Epithelial cell of esophagus (primary cell): ENCODE data around the gene ZFHX3.

Source experiments
- DNase-seq: peaks from one replicate; pipeline ENCODE4 v3.0.0; 2010; ENCODE audit warnings: low read depth
- H3K4me3 ChIP-seq: 2 replicates; pipeline ENCODE4 v1.5.1; 2011; ENCODE audit warnings: mild to moderate bottlenecking, low read length, control low read depth
- TF ChIP-seq, protein P1 (sequence below): IDR thresholded peaks from 2 replicates; pipeline ENCODE4 v1.5.1; 2011; ENCODE audit warnings: low read depth, mild to moderate bottlenecking, low read length, control low read depth, inconsistent platforms; ENCODE audit not compliant: insufficient read depth; ENCODE audit errors: missing control alignments

ZFHX3 gene

DNA sequence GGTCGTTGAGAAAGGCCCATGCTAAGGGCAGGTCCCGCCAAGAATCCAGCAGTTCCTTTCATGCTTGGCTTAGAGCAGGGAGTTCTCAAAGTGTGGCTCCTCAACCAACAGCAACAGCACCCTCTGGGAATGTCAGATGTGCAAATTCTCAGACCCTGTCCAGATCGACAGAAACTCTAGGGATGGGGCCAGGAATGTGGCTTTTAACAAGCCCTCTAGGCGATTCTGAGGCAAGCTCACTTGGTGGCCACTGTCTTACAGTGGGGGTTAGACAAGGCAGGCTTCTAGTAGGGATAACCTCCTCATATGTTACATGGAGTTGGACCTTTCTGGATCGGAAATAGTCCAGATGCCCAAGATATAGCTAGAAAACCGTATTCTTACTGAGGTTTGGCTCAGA is 144.8 kb downstream of the ZFHX3 start:
- H3K4me3 ChIP-seq: no peak overlapping the region
- no peak for DNase-seq
- TF ChIP-seq, protein P1, sequence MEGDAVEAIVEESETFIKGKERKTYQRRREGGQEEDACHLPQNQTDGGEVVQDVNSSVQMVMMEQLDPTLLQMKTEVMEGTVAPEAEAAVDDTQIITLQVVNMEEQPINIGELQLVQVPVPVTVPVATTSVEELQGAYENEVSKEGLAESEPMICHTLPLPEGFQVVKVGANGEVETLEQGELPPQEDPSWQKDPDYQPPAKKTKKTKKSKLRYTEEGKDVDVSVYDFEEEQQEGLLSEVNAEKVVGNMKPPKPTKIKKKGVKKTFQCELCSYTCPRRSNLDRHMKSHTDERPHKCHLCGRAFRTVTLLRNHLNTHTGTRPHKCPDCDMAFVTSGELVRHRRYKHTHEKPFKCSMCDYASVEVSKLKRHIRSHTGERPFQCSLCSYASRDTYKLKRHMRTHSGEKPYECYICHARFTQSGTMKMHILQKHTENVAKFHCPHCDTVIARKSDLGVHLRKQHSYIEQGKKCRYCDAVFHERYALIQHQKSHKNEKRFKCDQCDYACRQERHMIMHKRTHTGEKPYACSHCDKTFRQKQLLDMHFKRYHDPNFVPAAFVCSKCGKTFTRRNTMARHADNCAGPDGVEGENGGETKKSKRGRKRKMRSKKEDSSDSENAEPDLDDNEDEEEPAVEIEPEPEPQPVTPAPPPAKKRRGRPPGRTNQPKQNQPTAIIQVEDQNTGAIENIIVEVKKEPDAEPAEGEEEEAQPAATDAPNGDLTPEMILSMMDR: no peak

DNA sequence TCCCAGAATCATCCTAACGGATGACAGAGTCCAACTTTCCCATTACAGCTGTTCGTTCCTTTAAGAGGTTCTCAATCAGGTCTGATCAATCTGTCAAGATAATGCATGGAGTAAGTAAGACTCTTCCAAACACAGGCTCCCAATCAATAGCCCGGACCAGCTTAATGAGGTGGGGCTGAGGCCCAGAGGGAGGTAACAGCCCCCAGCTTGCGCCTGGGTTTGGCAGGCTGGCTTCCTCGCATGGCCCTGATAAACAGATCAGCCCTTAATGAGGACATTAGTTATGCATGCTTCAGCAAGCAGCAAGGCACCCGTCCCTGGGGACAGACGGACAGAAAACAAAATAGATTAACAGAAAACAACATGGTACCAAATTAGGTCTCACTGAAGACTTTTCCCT is 145.7 kb downstream of the ZFHX3 start:
- TF ChIP-seq, protein P1: no peak
- no peak overlapping the region for H3K4me3 ChIP-seq
- DNase-seq: no peak

DNA sequence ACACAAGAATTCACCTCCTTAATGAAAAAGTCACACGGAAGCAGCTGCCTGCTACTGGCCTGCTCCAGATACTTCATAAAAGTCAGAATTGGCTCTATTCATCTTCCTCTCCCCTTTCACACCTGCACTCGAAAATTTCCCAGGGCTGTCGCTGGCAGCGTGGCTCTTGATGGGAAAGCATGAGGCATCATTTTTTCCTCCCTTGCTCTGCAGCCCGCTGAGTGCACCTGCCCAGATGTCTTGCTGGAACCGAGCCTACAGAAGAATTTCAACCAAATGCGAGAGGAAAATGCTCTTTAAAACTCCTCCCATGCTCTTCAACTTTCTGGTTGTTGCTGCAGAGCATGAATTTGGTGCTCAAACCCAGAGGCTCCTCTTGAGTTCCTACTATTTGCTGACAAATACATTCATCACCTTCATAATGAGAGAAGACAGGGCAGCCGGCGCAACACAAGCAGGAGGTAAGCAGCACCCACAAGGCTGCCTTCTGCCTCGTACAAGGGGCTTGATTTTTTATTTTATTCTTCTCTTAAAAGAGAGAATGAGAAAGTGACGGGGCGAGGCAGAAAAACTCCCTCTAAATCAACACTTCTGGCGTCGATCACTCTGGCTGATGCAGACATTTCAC is 146.8 kb downstream of the ZFHX3 start:
- no peak for DNase-seq
- TF ChIP-seq, protein P1: no peak

DNA sequence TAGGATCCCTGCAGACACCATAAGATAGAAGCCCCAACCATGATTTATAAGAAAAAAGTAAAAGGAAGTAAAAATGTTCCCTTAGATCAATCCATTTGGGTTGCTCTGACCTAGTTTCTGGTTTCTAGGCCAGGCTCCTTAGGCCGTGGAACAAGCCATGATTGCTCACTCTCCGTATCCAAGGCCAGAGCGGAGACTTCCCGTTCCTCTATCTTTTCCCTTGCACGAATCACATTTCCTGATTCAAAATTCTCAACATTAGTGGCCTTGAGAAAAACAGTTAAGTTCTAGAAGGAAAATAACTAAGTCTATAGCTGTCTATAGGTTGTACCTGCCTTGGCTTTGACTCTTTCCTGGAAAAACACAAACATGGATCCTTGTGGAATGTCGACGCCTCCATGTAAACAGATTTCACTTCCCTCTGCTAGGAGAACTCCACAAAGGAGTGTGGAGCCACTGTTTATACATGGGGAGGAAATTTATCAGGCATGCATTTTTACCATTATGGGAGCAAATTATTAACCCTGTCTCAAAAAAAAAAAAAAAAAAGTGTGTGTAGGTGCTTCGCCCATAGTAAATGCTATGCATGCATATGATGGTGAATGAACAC is 149.6 kb downstream of the ZFHX3 start:
- TF ChIP-seq, protein P1: no peak
- no peak overlapping the region for H3K4me3 ChIP-seq
- no peak for DNase-seq

More for the DNA sequence above, 146.8 kb downstream of the ZFHX3 start:
- no peak overlapping the region for H3K4me3 ChIP-seq

DNA sequence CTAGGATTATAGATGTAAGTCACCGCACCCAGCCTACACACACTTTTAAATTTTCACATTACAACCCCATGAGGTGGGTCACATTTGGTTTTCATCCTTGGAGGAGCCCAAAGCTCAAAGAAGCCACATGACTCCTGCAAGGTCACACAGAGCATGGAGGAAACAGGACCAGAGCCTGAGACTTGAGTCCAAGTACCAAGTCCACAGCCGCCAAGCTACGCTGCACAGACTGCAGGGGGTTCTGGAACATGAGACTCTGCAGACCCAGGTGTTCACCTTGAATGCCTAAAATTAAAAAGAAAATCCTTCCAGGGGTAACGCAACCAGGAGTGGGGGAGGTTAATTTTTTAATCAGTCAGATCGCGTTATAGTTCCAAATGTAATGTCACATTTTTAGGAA is 150.2 kb downstream of the ZFHX3 start:
- TF ChIP-seq, protein P1: no peak
- H3K4me3 ChIP-seq: no peak overlapping the region
- DNase-seq: no peak

DNA sequence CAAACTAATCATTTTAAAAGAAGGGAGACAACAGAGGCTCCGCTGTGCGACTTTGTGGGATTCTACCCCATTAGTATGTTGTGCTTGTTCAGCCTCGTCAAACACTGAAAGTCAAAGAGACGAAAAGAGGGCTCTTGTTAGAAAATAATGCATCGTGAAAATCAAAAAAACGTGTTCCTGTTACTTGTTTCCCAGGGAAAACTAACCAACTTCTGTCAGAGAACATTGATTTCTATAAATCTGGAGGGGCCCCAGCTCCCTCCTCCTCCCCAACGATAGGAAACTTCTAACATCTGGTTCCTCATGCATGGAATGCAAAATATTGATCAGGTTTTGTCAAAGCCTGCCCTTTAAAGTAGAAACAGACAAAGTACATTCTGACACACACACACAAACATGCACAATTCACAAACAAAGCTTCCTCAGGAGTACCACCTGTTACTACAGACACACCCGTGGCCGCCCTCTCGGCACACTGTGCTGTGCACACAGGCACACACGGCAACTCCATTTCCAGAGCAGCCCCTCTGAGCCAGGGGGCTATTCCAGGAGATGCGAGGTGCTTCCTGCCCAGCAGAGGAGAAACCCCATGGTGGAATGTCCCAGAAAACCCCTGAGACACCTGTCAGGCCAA is 151.3 kb downstream of the ZFHX3 start:
- DNase-seq: no peak
- no peak overlapping the region for H3K4me3 ChIP-seq
- TF ChIP-seq, protein P1: no peak
